ENCODE measurements around the gene ARID5B. TPM values are rescaled to one million over a fixed set of nuclear protein-coding genes. Genes with fewer than 3 reads are reported as not detected.

The ARID5B gene
- total and polyA plus RNA-seq, 2 experiments from 2014 or later, result 1.3 to 1.6 TPM

DNA sequence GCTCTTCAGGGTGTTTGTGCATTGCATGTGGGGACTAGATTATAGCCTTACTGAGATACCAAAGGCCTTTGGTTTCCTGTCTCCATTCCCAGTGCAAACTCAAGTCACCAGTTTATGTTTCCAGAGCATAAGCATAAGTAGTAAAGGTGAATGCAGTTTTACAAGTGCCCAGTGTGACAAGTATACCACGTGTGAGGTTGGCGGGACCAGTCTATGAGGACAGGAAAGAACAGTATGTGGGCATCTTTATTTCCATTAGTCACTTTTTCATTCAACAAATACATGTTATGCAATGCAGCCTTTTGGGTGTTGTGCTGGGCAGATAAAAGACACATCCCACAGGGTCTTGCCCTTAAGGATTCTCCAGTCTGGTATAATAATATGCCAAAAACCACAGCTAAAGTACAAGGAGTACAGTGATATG is 146.5 kb downstream of the ARID5B start (continued):
- no peak for TF ChIP-seq ZNF462 (CRISPR knock-in tag; IDR thresholded peaks at IDR 0.05)
- no peak for TF ChIP-seq STAT1 (IDR thresholded peaks at IDR 0.05; ENCODE audit: unreplicated experiment)

- peak overlapping the region; percentile 61; the same call in 1 of the 3 replicates for H3K4me3 Mint-ChIP-seq
- no peak overlapping the region; the same call in 1 of the 2 replicates for H3K4me3 ChIP-seq
- H3K4me2 ChIP-seq, result peak overlapping the region; percentile 65
- H3K36me3 Mint-ChIP-seq (ENCODE audit: low read depth), result no peaks in the 10 kb centered on the region
- peaks cover 4% of the 10 kb centered on the region for H3K27me3 Mint-ChIP-seq (ENCODE audit: insufficient read depth, low read depth, poor library complexity)
- no peaks in the 10 kb centered on the region for H3F3A ChIP-seq (replicated peaks; ENCODE audit: low read depth)
- no peak overlapping the region for H3K27ac ChIP-seq (ENCODE audit: low read depth)
- H3K9me3 Mint-ChIP-seq, result no peaks in the 10 kb centered on the region
- DNase-seq (ENCODE audit: low spot score) (no peak), ATAC-seq (no peak)
- H3K4me1 Mint-ChIP-seq, result peaks cover 63% of the 10 kb centered on the region
- no peaks in the 10 kb centered on the region for H3K79me2 ChIP-seq (replicated peaks; ENCODE audit: insufficient read depth)
- H2AFZ ChIP-seq, result peak overlapping the region; percentile 72
- H3K9me2 ChIP-seq (ENCODE audit: insufficient read depth), result peaks cover 16% of the 10 kb centered on the region
- no peaks in the 10 kb centered on the region for H4K20me1 ChIP-seq (replicated peaks; ENCODE audit: insufficient read depth)
- no peaks in the 10 kb centered on the region for H3K27me3 ChIP-seq (ENCODE audit: insufficient read depth)
- H3K36me3 ChIP-seq (ENCODE audit: insufficient read depth), result no peaks in the 10 kb centered on the region
- H3K4me1 ChIP-seq (ENCODE audit: insufficient read depth), result peaks cover 56% of the 10 kb centered on the region
- no peak overlapping the region for H3K27ac Mint-ChIP-seq
- no peak for TF ChIP-seq ZNF114 (CRISPR knock-in tag; IDR thresholded peaks at IDR 0.05)
- no peak for TF ChIP-seq EZH2phosphoT487 (IDR thresholded peaks at IDR 0.05; ENCODE audit: unreplicated experiment)
- no peak for TF ChIP-seq ZNF462 (CRISPR knock-in tag; IDR thresholded peaks at IDR 0.05)
- TF ChIP-seq, protein P1, sequence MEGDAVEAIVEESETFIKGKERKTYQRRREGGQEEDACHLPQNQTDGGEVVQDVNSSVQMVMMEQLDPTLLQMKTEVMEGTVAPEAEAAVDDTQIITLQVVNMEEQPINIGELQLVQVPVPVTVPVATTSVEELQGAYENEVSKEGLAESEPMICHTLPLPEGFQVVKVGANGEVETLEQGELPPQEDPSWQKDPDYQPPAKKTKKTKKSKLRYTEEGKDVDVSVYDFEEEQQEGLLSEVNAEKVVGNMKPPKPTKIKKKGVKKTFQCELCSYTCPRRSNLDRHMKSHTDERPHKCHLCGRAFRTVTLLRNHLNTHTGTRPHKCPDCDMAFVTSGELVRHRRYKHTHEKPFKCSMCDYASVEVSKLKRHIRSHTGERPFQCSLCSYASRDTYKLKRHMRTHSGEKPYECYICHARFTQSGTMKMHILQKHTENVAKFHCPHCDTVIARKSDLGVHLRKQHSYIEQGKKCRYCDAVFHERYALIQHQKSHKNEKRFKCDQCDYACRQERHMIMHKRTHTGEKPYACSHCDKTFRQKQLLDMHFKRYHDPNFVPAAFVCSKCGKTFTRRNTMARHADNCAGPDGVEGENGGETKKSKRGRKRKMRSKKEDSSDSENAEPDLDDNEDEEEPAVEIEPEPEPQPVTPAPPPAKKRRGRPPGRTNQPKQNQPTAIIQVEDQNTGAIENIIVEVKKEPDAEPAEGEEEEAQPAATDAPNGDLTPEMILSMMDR (conservative IDR thresholded peaks at IDR 0.05; ENCODE audit: low read depth in 2 of 2), result no peak
- no peak for TF ChIP-seq CREB1 (CRISPR knock-in tag; IDR thresholded peaks at IDR 0.05; ENCODE audit: low read depth)
- no peak for TF ChIP-seq JUNB (IDR thresholded peaks at IDR 0.05; ENCODE audit: unreplicated experiment)
These were observed 147.0 kb downstream of the ARID5B start for GRCh38 chr10:62048470-62048869.

All from GM23338 (cell line).